NB4 (cell line): Measurements from ENCODE around the gene INKA1.

ENCODE experiments used
- CTCF ChIP-seq: IDR thresholded peaks from one replicate; pipeline ENCODE4 v1.5.1; 2012; ENCODE audit warnings: low read depth, low read length
- MAX ChIP-seq: IDR thresholded peaks from 2 replicates; pipeline ENCODE4 v1.6.1; 2011; ENCODE audit warnings: low read depth, low read length
- POLR2A ChIP-seq: IDR thresholded peaks from 2 replicates; pipeline ENCODE4 v1.6.1; 2011; ENCODE audit warnings: mild to moderate bottlenecking; ENCODE audit not compliant: insufficient read length; ENCODE audit errors: extremely low read depth

GRCh38 chr3:49831341-49831740 lies 28.3 kb downstream of the INKA1 start:
- TF ChIP-seq CTCF (no peak), POLR2A (no peak), MAX (no peak)
